HG02970 (cell line): ENCODE results near the gene PRKX.
"Not testable (repeated sequence)": the region's sequence is repeated elsewhere in the genome, so short reads cannot be mapped to it uniquely, and the experiment has no call there.

Source experiments
- ATAC-seq: cut with Tn5 transposase; IDR thresholded peaks from one replicate; pipeline ENCODE4 v1.9.1; 2021; ENCODE audit warnings: mild to moderate bottlenecking, moderate library complexity, moderate number of reproducible peaks; ENCODE audit not compliant: unreplicated experiment, low FRiP score

The PRKX gene

DNA sequence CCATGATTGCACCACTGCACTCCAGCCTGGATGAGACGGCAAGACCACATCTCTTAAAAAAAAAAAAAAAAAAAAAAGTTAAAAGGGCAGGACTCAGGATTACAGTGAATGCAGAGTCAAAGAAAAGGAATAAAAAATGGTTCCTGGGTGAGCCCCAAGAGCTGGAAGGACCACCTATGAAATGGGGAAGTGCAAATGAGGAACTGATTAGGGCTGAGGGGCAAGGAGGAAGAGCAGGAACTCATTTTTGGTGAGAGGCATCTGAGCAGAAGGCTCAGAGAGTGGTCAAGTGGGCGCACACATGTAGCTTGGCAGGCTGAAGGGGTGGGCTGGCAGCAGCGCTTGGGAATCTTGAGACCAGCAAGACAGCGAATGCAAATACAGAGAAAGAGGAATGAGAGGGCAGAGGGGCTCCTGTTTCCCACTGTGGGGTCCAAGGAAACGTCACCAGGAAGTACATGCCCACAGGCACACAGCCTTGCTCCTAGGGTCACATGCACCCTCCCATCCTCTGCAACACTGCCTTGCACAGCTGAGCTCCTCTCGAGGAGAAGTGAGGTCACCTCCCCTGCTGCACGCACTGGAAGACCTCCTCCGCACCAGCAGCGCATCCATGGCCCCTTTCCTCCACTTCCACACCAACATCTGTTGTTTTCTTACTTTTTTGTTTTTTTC is 49.7 kb downstream of the PRKX start:
- ATAC-seq, result not testable (repeated sequence)

DNA sequence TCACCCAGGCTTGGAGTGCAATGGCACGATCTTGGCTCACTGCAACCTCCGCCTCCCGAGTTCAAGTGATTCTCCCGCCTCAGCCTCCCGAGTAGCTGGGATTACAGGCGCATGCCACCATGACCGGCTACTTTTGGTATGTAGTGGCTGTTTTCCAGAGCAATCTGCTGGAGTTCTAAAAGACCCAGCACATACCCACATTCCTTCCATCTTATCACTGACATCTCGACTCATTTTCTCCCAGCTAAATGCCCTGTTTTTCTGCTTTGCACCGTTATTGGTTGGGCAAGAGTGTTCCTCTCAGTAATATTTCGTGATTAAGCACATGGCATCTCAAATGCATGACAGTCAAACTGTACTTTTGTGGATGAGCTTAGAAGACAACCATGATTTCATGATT is 53.7 kb downstream of the PRKX start:
- no peak for ATAC-seq

DNA sequence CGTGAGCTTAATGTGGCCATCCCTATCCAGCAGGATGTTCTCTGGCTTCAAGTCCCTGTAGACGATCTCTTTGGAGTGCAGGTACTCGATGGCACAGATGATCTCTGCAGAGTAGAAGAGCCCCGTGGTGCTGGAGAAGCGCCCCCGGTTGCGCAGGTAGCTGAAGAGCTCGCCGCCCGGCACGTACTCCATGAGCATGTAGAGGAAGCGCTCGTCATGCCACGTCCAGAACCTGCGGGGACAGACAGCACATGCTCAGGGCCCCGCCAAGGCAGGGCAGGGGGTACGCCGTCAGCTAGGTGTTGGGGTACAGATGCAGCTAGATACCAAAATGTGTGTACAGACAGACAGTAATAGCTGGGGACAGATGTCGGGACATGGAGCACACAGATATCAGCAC is 58.3 kb downstream of the PRKX start:
- no peak for ATAC-seq

DNA sequence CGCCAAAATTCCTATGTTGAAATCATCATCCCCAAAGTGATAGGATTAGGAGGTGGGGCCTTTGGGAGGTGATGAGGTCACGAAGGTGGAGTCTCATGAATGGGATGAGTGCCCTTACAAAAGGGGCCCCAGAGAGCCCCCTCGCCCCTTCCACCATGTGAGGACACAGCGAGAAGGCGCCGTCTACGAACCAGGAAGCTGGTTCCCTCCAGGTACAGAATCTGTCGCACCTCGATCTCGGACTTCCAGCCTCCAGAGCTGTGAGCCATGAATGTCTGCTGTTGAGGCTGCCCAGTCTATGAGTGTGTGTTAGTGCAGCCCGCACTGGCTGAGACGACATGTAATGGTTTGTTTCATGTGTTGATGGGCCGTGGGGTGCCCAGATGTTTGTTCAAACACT is 60.3 kb downstream of the PRKX start:
- no peak for ATAC-seq

DNA sequence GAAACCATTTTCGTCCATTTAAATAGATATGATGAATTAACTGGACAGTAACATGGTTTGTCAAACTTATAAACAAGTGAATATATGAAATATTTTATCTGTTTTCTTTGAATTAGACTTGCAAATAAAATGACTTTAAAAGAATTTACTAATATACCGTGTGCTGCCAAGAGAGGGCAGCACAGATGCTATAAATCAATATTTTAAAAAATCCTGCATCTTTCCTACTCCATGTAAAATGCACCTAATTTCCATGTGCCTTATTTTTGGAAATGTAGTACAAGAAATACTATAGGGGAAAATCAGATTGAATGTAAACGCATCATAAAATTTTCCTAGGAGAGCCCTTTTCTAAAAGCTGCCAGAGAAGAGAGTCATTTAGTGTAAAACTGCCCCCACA is 62.2 kb downstream of the PRKX start:
- ATAC-seq, result no peak

DNA sequence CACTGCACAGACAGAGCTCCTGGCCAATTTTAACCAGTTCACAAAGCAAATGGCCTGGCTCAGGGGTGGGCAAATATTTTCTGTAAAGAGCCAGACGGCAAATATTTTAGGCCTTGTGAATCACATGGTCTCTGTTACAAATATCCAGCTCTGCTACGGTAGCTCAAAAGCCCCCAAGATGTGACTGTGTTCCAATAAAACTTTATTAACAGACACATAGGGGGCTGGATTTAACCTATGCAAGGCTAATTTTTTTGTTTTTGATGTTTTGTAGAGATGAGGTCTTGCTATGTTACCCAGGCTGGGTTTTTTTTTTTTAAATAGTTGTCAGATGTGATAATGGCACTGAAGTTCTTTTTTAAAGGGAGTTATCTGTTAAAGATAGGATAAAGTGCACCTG is 65.4 kb downstream of the PRKX start:
- ATAC-seq, result no peak

DNA sequence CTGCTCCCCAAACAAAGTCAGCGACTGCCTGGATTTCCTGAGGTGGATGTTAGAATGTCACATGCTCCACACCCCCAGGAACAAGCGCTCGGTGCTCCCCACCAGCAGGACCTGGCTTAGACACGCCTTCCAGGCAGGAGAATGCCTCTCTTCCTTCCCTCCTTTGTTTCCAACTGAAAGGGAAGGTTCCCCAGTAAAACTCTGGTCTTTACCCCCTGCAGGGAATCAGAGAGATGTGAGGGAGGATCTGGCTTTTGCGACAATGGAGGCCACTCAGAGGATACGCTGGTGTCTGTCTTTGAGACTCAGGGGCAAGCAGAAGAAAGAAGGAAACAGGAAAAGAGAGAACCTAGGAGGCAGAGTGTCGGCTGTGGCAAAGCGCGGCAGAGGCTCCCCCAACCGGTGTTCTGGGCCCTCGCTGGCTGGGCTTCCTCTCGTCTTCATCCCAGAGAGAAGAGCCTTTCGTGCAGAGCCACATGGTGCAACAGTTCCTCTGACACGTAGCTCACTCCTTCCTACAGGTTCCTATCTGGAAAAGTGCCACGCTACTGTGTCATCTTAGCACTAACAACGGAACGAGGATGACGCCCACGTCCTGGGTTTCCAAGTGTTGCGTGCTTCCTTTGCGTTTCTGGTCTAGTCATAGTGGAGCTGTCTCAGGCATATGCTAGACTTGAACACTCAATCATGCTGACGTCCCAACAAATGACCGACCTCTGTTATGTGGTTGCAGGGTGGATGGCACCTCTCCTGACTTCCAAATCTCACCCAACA is 73.4 kb downstream of the PRKX start:
- not testable (repeated sequence) for ATAC-seq

DNA sequence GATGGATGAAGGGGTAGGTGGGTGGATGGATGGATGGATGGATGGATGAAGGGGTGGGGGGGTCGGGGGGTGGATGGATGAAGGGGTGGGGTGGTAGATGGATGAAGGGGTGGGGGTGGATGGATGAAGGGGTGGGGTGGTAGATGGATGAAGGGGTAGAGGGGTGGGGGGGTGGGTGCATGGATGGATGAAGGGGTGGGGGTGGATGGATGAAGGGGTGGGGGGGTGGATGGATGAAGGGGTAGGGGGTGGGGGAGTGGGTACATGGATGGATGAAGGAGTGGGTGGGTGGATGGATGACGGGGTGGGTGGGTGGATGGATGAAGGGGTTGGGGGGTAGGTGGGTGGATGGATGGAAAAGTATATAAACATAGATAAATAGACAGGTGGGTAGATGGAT is 74.2 kb downstream of the PRKX start:
- ATAC-seq, result no peak

DNA sequence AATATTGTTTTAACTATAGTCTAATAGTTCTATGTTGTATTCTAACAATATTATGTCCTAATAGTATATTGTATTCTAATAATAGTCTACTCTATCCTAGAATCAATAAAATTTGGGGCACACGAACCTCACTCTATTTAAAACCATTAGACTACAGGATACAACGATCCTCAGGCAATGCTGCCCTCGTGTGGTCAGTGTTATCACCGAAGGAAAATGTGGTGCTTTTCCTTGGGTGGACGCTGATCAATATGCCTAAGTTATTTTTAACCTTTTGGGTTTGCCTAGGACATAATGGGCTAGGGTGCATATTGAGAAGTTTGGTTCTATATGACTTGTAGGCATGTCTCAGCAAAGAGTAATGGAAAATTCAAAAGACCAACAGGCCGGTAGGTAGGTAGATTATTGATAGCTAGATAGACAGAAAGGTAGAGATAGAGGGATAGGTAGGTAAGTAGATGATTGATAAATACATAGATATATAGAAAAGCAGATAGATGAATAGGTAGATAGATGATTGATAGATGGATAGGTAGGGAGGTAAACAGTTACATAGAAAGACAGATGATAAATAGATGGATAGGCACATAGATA is 75.1 kb downstream of the PRKX start:
- no peak for ATAC-seq

DNA sequence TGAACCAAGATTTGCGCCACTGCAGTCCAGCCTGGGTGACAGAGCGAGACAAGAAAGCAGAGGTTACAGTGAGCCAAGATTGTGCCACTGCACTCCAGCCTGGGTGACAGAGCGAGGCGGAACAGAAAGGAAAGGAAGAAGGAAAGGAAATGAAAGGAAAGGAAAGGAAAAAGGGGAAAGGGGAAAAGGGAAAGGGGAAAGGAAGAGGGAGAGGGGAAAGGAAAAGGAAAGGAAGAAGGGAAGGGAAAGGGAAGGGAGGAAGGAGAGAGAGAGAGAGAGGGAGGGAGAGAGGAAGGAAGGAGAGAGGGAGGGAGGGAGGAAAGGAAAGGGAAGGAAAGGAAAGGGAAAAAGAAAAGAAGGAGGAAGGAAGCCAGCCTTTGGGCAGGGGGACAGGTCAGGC is 76.6 kb downstream of the PRKX start:
- no peak for ATAC-seq

DNA sequence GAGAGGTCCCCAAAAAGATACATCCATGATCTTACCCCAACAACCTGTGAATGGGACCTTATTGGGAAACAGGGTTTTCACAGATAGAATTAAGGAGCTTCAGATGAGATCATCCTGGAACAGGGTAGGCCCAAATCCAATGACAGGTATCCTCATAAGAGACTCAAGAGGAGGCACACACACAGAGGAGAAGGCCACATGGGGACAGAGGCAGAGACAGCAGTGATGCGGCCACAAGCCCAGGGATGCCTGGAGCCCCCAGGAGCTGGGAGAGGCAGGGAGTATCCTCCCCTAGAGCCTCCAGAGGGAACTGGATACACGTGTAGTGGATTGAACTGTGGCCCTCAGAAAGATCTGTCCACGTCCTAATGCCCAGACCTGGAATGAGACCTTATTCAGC is 82.3 kb downstream of the PRKX start:
- no peak for ATAC-seq

DNA sequence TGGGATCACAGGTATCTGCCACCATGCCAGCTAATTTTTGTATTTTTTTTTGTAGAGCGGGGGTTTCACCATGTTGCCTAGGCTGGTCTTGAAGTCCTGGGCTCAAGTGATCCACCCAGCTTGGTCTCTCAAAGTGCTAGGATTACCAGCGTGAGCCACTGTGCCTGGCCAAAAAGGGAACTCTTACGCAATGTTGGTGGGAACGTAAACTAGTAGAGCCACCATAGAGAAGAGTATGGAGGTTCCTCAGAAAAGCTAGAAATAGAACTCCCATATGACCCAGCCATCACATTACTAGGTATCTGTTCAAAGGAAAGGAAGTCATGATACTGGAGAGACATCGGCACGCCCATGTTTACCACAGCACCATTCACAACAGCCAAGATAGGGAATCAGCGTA is 85.9 kb downstream of the PRKX start:
- no peak for ATAC-seq

DNA sequence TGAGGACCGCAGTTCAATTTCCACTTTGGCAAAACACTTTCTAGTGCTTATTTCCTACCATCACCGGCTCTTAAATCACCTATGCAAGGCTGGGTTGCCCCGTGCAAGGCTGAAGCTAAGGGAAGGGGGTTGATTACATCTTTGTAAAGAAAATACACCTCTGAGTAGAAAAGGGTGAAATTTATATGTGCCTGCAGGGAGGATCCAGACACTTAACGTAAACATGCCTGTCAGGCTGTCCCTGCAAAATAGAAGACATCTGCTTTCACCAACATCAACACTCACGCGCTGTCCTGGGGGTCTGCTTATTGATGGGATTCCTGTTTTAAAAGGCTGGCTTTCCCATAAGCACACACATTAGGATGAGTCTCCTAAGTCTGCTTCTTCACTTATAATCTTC is 92.0 kb downstream of the PRKX start:
- no peak for ATAC-seq

DNA sequence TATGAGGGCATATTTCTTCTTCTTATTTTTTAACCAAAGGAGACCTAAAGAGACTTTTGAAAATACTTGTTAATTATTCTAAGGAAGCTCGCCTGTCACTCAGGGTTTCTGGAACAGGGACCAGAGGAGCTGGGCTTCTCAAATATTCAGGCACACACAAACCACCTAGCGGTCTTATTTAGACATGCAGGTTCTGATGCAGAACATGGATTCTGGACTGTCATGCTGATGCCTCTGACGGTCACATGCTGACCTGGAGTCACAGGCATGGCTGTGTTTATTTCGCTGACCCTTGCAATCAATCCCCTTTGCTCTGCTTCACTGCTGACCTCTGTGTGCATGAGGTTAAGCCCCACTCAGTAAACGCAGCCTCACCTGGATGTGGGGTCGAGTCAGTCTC is 101.7 kb downstream of the PRKX start:
- not testable (repeated sequence) for ATAC-seq

DNA sequence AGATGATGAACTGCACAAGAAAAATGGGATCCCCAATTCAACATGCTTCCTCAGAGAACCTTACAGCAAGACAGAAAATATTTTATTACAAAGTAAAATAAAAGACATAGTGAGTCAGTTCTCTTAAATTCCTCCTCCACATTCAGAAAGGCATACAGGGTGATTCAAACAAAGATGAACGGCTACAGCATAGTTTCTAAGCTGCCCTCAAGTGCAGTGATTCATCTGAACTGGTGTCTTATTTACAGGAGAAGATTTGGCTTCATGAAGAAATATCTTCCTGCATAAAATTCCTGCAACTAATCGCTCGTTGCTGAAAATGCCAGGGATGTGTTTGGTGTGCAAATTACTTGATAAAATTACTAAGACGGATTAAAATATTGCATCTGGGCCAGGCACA is 103.6 kb downstream of the PRKX start:
- ATAC-seq, result no peak

DNA sequence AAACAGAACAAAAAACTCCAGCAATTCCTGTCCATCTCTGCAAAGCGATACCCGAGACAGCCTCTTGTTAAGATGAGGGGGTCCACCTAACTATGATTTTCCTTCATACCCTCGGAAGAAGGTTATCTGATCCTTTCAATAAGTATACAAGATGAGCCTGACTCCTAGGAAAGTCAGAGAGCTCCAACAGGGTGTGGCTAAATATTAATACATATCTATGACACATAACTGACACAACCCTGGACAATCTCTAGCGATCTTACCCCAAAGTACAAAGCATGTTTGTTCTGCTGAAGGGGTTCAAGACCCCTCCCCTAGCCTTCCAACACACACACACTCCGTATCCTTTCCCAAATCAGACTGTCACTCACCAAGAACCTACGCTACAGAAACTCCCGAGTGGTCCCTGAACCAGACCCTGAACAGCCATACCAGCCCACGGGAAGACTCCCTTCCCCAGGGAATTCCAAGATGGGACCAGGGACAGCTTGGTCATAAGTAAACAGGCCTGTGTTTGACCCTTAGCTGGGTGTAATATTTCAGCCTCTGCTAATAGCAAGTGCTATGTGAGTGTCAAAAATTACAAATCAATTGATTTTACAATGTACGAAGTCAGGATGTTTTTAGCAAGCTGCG is 110.3 kb downstream of the PRKX start:
- no peak for ATAC-seq

DNA sequence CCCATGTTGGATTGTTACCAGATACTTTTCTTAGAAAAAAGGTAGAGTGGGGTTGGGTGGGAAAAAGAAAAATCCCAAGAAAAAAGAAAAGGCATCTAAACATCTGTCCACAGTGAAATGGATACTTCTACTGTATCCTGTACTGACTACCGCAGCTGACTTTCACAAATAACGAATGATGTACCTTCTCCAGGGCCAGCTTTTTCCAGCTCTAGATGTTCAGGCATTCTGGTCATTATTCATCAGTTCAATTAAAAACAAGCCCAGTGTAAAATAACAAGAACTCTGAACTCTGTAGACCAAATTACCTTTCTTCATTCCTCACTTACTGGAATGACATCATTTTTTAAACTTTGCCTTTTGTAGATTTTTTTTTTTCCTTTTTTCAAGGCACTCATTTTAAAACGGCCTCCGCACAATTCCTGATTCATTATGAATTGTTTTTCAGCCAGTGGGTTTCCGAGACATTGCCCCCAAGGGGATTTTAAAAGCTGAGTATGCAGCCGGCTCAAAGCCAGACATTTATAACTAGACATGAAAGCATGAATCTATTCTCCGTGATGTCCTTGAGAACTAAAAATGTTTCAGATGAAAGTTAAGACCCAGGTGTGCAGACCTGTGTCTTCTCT is 113.5 kb downstream of the PRKX start:
- no peak for ATAC-seq

DNA sequence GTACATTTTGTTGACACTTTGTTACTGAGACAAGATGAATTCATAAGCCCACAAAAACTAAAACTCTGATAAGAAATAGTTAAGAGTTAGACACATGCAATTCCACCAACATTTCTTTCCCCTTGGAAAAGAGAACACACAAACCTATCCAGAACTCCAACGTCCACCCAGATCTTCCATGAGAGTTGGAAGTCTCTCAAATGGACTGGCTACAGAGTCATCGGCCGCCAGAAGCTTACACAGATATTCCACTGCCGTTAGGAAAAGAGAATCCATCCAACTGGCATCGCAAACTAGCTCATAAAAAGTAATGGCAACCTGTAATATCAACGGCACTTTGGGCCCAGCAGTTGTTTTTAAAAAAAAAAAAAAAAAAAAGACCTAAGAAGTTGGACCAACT is 114.7 kb downstream of the PRKX start:
- no peak for ATAC-seq

DNA sequence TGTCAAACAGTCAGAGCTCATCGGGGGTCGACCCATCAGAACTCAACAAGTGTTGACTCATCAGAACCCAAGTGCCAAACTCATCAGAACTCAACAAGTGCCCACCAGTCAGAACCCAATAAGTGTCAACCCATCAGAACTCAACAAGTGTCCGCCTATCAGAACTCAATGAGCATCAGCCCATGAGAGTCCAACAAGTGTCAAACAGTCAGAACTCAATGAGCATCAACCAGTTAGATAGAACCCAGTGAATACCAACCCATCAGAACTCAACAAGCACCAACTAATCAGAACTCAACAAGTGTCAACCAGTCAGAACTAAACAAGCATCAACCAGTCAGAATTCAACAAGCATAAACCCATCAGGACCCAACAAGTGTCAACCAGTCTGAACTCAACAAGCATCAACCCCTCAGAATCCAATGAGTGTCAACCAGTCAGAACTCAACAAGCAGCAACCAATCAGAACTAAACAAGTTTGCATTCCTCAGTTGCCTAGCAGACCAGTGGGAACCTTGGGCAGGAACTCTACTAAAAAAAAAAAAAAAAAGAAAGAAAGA is 115.3 kb downstream of the PRKX start:
- no peak for ATAC-seq

DNA sequence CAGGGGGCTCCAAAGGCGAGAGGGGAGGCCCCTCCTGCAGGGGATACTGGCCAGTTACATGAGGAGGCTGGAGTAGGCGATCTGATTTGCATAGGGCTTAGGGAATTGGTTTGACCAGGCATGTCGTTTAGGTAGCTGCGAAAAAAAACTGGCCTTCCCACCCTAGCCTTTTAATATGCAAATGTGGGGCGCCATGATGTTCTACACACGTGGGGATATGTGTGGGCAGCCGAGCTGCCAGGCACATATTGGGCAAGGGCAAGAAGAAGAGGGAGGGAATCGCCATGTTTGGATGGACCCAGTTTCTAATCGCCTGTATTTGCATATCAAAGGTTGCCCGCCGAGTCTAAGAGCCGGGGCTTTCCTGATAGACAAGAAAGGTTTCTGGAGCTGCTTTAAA is 121.3 kb downstream of the PRKX start:
- ATAC-seq, result no peak

DNA sequence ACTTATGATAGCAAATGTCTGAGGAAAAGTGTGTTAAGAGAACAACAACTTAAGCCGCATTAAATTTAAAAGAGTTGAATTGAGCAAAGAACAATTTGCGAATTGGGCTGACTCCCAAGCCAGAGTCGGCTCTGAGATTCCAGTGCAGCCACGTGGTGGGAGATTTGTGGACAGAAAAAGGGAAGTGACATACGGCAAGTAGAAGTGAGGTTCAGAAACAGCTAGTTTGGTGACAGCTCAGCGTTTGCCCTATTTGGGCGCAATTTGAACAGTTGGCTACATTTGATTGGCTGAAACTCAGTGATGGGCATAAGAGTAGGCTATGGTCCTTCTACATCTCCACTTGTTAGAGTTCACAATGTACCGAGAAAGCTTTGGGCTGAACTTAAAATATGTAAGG is 124.0 kb downstream of the PRKX start:
- ATAC-seq, result no peak
